GM18526 (cell line): Measurements from ENCODE around the gene KMT2D.

Experiments used
- POLR2A ChIP-seq: IDR thresholded peaks from 3 replicates; pipeline ENCODE4 v1.6.1; 2011; ENCODE audit not compliant: insufficient read length; ENCODE audit errors: extremely low read depth

Gene KMT2D

GRCh38 chr12:49033611-49034285 lies 26.8 kb downstream of the KMT2D start:
- TF ChIP-seq POLR2A, result no peak

- TF ChIP-seq POLR2A, result no peak
Measured at GRCh38 chr12:49032679-49033447, 27.7 kb downstream of the KMT2D start.

GRCh38 chr12:49032276-49032675 lies 28.3 kb downstream of the KMT2D start:
- no peak for TF ChIP-seq POLR2A

GRCh38 chr12:49031573-49032161 lies 28.9 kb downstream of the KMT2D start:
- no peak for TF ChIP-seq POLR2A

- TF ChIP-seq POLR2A, result no peak
Measured at GRCh38 chr12:49030714-49031572, 29.7 kb downstream of the KMT2D start.

GRCh38 chr12:49030119-49030518 lies 30.5 kb downstream of the KMT2D start:
- TF ChIP-seq POLR2A, result no peak

- no peak for TF ChIP-seq POLR2A
Measured at GRCh38 chr12:49028666-49029275, 31.8 kb downstream of the KMT2D start.

DNA sequence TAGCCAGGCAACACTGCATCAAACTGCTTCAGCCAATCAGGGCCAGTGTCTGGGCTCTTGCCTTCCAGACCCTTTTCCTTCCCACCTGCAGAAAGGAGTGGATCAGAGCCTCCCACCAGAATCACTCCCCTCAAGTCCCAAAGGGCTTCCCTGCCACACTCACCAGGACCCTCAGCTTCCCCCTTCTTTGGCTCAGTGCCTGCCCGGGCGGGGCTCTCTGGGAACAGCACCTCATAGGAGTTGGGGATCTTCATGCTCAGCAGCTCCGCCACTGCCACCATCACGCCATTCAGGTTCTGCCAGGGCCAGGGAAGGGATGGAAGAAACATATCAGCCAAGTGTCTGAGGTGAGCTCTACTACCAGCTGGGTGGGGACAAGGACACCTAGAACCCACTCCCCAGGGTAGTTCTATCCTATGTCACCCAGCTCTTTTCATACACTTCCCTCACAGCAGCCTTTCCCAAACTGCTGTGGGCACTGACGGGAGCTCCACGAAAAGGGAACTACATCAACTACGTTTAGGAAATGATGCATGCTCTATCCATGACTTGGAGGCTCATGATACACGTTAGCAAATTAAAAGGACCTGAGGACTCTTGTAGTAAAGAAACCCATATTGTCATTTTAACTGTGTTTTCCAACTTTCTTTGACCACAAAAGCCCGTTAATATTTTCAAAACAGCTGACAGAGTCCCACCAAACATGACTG lies 32.6 kb downstream of the KMT2D start:
- TF ChIP-seq POLR2A, result no peak

DNA sequence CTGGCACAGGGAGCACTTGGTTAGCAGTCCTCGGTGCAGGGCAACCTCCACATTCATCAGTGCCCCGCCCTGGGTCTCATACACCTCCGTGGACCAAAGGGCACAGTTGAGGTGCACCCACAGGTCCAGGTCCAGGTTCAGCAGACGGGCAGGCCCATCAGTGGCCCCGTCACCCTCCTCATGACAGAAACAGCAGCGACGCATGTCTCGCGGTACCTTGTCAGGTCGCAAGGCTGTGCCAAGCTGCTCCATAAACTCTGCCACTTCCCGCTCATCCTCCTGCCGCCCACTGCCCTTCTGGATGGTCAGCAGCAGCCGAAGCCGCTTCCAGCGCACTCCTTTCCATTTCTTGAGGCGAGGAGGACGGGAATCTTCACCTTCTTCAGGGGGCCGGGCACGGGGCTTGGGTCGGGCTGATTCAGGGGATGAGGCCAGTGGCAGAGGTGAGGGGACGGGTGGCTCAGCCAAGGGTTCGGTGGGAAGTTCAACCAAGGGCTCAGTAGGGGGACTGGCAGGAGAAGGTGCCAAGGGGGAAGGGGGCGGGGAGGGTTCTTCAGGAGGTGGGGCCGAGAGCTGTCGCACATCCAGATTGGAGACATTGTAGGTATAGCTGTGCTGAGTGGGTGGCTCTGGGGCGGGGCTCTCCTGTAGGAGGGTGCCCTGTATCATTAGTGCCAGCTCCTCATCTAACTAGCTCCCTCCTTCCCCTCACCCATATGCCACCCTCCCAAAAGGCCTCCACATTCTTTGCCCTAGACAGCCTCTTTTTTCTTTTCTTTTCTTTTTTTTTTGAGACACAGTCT lies 33.7 kb downstream of the KMT2D start:
- no peak for TF ChIP-seq POLR2A

DNA sequence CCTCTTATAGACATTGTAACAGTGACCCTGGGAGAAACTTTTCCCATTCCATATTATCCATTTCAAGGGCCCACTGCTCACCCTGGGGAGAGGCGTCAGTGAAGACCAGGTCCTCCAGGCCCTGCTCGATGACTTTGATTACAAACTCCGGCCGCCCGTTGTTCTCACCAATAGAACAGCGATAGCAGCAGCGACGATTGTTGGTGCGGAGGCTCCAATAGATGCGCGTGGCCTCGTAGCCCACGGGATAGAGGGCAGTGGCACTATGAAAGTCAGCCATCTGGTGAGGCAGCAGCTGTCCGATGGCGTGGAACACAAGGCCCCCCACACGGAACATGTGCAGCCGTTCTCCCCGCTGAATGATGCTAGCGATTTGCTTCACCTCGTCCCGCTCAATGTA lies 34.5 kb downstream of the KMT2D start:
- TF ChIP-seq POLR2A, result no peak

- TF ChIP-seq POLR2A, result no peak
Measured at GRCh38 chr12:49025463-49025862, 35.1 kb downstream of the KMT2D start.

DNA sequence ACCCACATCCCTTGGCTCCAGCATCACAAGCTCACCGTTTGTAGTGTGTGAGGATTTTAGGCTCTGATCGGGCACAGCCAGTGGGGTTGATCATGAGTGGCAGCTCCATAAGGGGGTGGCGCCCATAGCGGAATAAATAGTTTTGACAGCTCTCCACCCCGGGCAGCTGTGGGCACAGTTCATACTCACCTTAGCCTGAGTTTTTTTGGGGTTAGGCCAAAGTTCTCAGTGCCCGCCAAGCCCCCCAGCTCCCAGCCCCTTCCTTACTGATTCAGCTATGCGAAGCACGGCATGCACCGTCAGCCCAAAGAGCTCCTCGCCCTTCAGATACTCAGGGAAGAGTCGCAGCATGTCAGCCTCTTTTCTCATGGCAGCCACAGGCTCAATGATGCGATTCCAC lies 36.1 kb downstream of the KMT2D start:
- TF ChIP-seq POLR2A, result no peak

GRCh38 chr12:49023812-49024211 lies 36.8 kb downstream of the KMT2D start:
- TF ChIP-seq POLR2A, result no peak
